Left cardiac atrium (tissue), 4 donors: ENCODE measurements around the gene GAB2. TPM values are rescaled to one million over a fixed set of nuclear protein-coding genes. Genes with fewer than 3 reads are reported as not detected.

Source experiments
- ATAC-seq, 2 donors: fragments of 200-7000 bp; cut with Tn5 transposase; one replicate each; pipeline ENCODE4 v1.9.1; 2020; ENCODE audit warnings: mild to moderate bottlenecking in 2 of 2, moderate library complexity in 2 of 2
- DNase-seq: peaks from one replicate; pipeline ENCODE4 v3.0.0-alpha.2; 2020
- intact Hi-C, 2 donors: fragments of 100-400 bp; cut with DNase I; formaldehyde crosslinking; loops; one replicate each; pipeline versions ENCODE4 v1.14.1 to v1.15.1; 2022 to 2023
- total RNA-seq, 2 donors: library from RNA; stranded (reverse); fragmentation: NEBNext Ultra II Directional; extraction: Animal tissue kit (Norgen Biotek cat#: 25700); gene quantifications; one replicate each; pipeline ENCODE4 v1.2.1, GENCODE V29; 2021
- donor health status: DM: no; HTN: yes; CAD: no.
- donor health status: DM: no; HTN: yes; CAD: no; lungs with severe emphysema.
- donor health status: DM: yes; HTN: yes; CAD: no.
- donor health status: Dilated cardiomyopathy.

Gene GAB2
- total RNA-seq, 2 donors from 2014 or later, result 24.2 to 31.7 TPM

- ATAC-seq (no peak), DNase-seq (no peak)
- intact Hi-C loops, result loop anchor here (10.0 kb wide), 2 partner anchors 275 to 285 kb away; no protein-coding TSS in a partner anchor
These were observed 12.0 kb upstream of the GAB2 start for GRCh38 chr11:78429660-78430059.

- intact Hi-C loops, result loop anchor here in 1 of 2 donors (10.0 kb wide), 1 partner anchor 284 kb away; no protein-coding TSS in a partner anchor
- DNase-seq, result no peak
These were observed 11.6 kb upstream of the GAB2 start for GRCh38 chr11:78429209-78429608.

GRCh38 chr11:78428773-78429172 is 11.2 kb upstream of the GAB2 start:
- intact Hi-C loops, result loop anchor here in 1 of 2 donors (10.0 kb wide), 1 partner anchor 284 kb away; no protein-coding TSS in a partner anchor
- no peak for ATAC-seq
- DNase-seq, result no peak

More at GRCh38 chr11:78429209-78429608, 11.6 kb upstream of the GAB2 start:
- no peak for ATAC-seq

GRCh38 chr11:78428266-78428636 is 10.6 kb upstream of the GAB2 start:
- intact Hi-C loops, result loop anchor here in 1 of 2 donors (10.0 kb wide), 1 partner anchor 283 kb away; no protein-coding TSS in a partner anchor
- ATAC-seq, result no peak
- DNase-seq, result no peak

- intact Hi-C loops, result loop anchor here in 1 of 2 donors (10.0 kb wide), 1 partner anchor 283 kb away; no protein-coding TSS in a partner anchor
- ATAC-seq (no peak), DNase-seq (no peak)
These were observed 10.1 kb upstream of the GAB2 start for GRCh38 chr11:78427615-78428265.

- intact Hi-C loops, result loop anchor here in 1 of 2 donors (10.0 kb wide), 1 partner anchor 282 kb away; no protein-coding TSS in a partner anchor
- DNase-seq, result no peak
- ATAC-seq, result no peak
These were observed 9.2 kb upstream of the GAB2 start for GRCh38 chr11:78426845-78427244.

GRCh38 chr11:78425399-78426070 is 7.9 kb upstream of the GAB2 start:
- ATAC-seq (no peak), DNase-seq (no peak)
- intact Hi-C loops, result loop anchor here in 1 of 2 donors (10.0 kb wide), 1 partner anchor 281 kb away; no protein-coding TSS in a partner anchor

GRCh38 chr11:78424334-78425270 is 7.0 kb upstream of the GAB2 start:
- peak in 1 of 2 donors; percentile 6 for ATAC-seq
- intact Hi-C loops, result loop anchor here (5.0 to 10.0 kb wide), 2 partner anchors 138 to 280 kb away; no protein-coding TSS in a partner anchor

GRCh38 chr11:78423241-78423640 is 5.6 kb upstream of the GAB2 start:
- DNase-seq, result no peak
- ATAC-seq, result no peak
- intact Hi-C loops, result loop anchor here (5.0 to 10.0 kb wide), 2 partner anchors 139 to 278 kb away; no protein-coding TSS in a partner anchor

More at GRCh38 chr11:78424334-78425270, 7.0 kb upstream of the GAB2 start:
- no peak for DNase-seq

GRCh38 chr11:78420796-78421209 is 3.2 kb upstream of the GAB2 start:
- intact Hi-C loops, result loop anchor here (5.0 to 10.0 kb wide), 2 partner anchors 141 to 276 kb away; no protein-coding TSS in a partner anchor
- DNase-seq (peak; percentile 81), ATAC-seq (peak in 1 of 2 donors; percentile 24)

GRCh38 chr11:78420255-78420764 is 2.7 kb upstream of the GAB2 start:
- peak; percentile 79 for DNase-seq
- ATAC-seq, result peak; percentile 21 to 28
- intact Hi-C loops, result loop anchor here (5.0 to 10.0 kb wide), 2 partner anchors 142 to 276 kb away; no protein-coding TSS in a partner anchor

- ATAC-seq, result peak; percentile 29 to 68
- peak; percentile 79 for DNase-seq
- intact Hi-C loops, result loop anchor here (5.0 to 10.0 kb wide), 4 partner anchors 65 to 192 kb away; no protein-coding TSS in a partner anchor
These were observed 1.7 kb upstream of the GAB2 start for GRCh38 chr11:78419327-78419726.

- DNase-seq, result no peak
These were observed 1.1 kb upstream of the GAB2 start for GRCh38 chr11:78418584-78419211.

GRCh38 chr11:78417888-78418583 is 416 bp upstream of the GAB2 start:
- ATAC-seq, result peak; percentile 50 to 81
- peak; percentile 85 for DNase-seq
- intact Hi-C loops, result loop anchor here (5.0 to 10.0 kb wide), 4 partner anchors 63 to 191 kb away; no protein-coding TSS in a partner anchor

More at GRCh38 chr11:78418584-78419211, 1.1 kb upstream of the GAB2 start:
- no peak for ATAC-seq
- intact Hi-C loops, result loop anchor here (5.0 to 10.0 kb wide), 4 partner anchors 64 to 191 kb away; no protein-coding TSS in a partner anchor

- peak; percentile 58 to 64 for ATAC-seq
- intact Hi-C loops, result loop anchor here (5.0 to 10.0 kb wide), 4 partner anchors 62 to 189 kb away; no protein-coding TSS in a partner anchor
These were observed 1.1 kb downstream of the GAB2 start for GRCh38 chr11:78416285-78417174.

GRCh38 chr11:78415338-78415737 is 2.3 kb downstream of the GAB2 start:
- intact Hi-C loops, result loop anchor here (5.0 to 10.0 kb wide), 4 partner anchors 61 to 188 kb away; no protein-coding TSS in a partner anchor
- no peak for ATAC-seq
- no peak for DNase-seq

More at GRCh38 chr11:78416285-78417174, 1.1 kb downstream of the GAB2 start:
- peak; percentile 89 for DNase-seq
